Measurements from ENCODE around the gene NRG3. TPM values are rescaled to one million over a fixed set of nuclear protein-coding genes. Genes with fewer than 3 reads are reported as not detected.

NRG3 gene
- total RNA-seq, 2 donors from 2014 or later, result 1.7 to 2.3 TPM

- no peaks in the 10 kb centered on the region for H3K27me3 ChIP-seq (ENCODE audit: control insufficient read depth, insufficient read depth, low read length, poor library complexity, severe bottlenecking)
- no peaks in the 10 kb centered on the region for H3K9me3 ChIP-seq (ENCODE audit: control insufficient read depth, low read length)
- no peak overlapping the region for H3K27ac ChIP-seq (ENCODE audit: low read depth, low read length)
- no peaks in the 10 kb centered on the region for H3K36me3 Mint-ChIP-seq (ENCODE audit: low read depth)
- H3K36me3 ChIP-seq (ENCODE audit: control insufficient read depth, insufficient read depth, low read length), result no peaks in the 10 kb centered on the region
- H3K4me3 ChIP-seq (ENCODE audit: low read length), result no peak overlapping the region
- no peak for TF ChIP-seq CTCF (conservative IDR thresholded peaks at IDR 0.05)
- H3K4me1 ChIP-seq (ENCODE audit: control insufficient read depth, insufficient read depth, low read length), result no peaks in the 10 kb centered on the region
- H3K4me3 Mint-ChIP-seq, result no peak overlapping the region
- H3K9ac ChIP-seq (ENCODE audit: extremely low read depth, low read length, poor library complexity, severe bottlenecking), result no peak overlapping the region
- no peaks in the 10 kb centered on the region for H3K9me3 Mint-ChIP-seq
- peaks cover 5% of the 10 kb centered on the region for H3K4me1 Mint-ChIP-seq
- no peak for DNase-seq
- no peak overlapping the region for H3K27ac Mint-ChIP-seq
- 90 to 100% methylated on average over 2 to 3 of the region's 3 CpGs for WGBS, 2 experiments (ENCODE audit: insufficient coverage in 1 of 2, insufficient read length in 1 of 2)
- H3K27me3 Mint-ChIP-seq (ENCODE audit: insufficient read depth), result no peaks in the 10 kb centered on the region
Observed at GRCh38 chr10:82506680-82507376, 631.8 kb downstream of the NRG3 start.

DNA sequence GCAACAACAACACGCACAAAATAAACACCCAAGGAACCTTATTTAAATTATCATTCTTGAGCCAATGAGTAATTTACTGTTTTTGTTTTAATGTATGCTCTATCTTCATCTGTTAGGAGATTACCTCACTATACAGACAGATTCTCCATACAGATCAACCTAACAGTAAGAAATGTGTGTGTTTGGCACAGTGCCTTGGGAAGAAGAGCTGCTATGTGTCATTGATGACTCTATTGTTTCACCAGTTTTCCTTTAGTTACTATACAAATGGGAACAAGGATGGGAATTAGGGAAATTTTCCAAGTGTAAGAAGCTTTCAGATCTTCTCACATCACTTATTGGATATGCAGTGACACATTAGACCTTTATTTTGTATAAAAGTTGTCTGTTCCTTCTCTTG lies 640.3 kb downstream of the NRG3 start:
- 100% methylated on average over 1 of the region's 1 CpG; no CpG with 5 or more reads in 1 of the 2 experiments for WGBS, 2 experiments (ENCODE audit: insufficient coverage in 1 of 2, insufficient read length in 1 of 2)
- Histone ChIP-seq H3K4me3 (ENCODE audit: low read length) (no peak overlapping the region), H3K27me3 (ENCODE audit: control insufficient read depth, insufficient read depth, low read length, poor library complexity, severe bottlenecking) (no peaks in the 10 kb centered on the region), H3K27ac (ENCODE audit: low read depth, low read length) (no peak overlapping the region), H3K9ac (ENCODE audit: extremely low read depth, low read length, poor library complexity, severe bottlenecking) (no peak overlapping the region), H3K4me1 (ENCODE audit: control insufficient read depth, insufficient read depth, low read length) (no peaks in the 10 kb centered on the region), H3K36me3 (ENCODE audit: control insufficient read depth, insufficient read depth, low read length) (no peaks in the 10 kb centered on the region), H3K9me3 (ENCODE audit: control insufficient read depth, low read length) (no peaks in the 10 kb centered on the region)
- peaks cover 3% of the 10 kb centered on the region for H3K9me3 Mint-ChIP-seq
- H3K27me3 Mint-ChIP-seq (ENCODE audit: insufficient read depth), result no peaks in the 10 kb centered on the region
- H3K36me3 Mint-ChIP-seq (ENCODE audit: low read depth), result no peaks in the 10 kb centered on the region
- no peak overlapping the region for H3K27ac Mint-ChIP-seq
- TF ChIP-seq CTCF (conservative IDR thresholded peaks at IDR 0.05), result no peak
- DNase-seq, result no peak
- no peak overlapping the region for H3K4me3 Mint-ChIP-seq
- H3K4me1 Mint-ChIP-seq, result peaks cover under 1% of the 10 kb centered on the region

DNA sequence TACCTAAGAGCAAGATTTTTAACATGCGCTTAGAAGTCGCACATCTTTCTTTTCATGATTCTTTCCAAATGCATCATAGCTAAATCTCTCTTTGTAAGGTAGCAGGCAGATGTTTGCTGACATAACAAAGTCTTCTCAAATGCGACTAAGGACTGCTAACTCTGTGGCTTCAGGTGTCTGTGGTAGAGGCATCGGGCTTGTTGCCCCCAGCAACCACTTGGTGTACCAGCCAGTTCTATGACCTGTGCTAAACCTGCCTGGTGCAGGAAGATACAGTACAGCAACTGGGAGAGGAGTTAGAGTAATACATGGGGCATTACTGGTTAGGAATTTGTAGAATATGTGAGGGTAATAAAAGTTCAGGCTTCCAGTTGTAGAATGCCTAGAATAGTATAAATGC lies 654.1 kb downstream of the NRG3 start:
- no peak overlapping the region for H3K9ac ChIP-seq (ENCODE audit: extremely low read depth, low read length, poor library complexity, severe bottlenecking)
- Mint-ChIP-seq H3K4me1 (peaks cover 16% of the 10 kb centered on the region), H3K4me3 (no peak overlapping the region), H3K9me3 (no peaks in the 10 kb centered on the region), H3K36me3 (ENCODE audit: low read depth) (no peaks in the 10 kb centered on the region), H3K27me3 (ENCODE audit: insufficient read depth) (no peaks in the 10 kb centered on the region), H3K27ac (no peak overlapping the region)
- H3K27ac ChIP-seq (ENCODE audit: low read depth, low read length), result no peak overlapping the region
- no peaks in the 10 kb centered on the region for H3K27me3 ChIP-seq (ENCODE audit: control insufficient read depth, insufficient read depth, low read length, poor library complexity, severe bottlenecking)
- no peak for DNase-seq
- no peaks in the 10 kb centered on the region for H3K36me3 ChIP-seq (ENCODE audit: control insufficient read depth, insufficient read depth, low read length)
- WGBS, 2 experiments (ENCODE audit: insufficient coverage in 1 of 2, insufficient read length in 1 of 2), result 85 to 92% methylated on average over 4 of the region's 4 CpGs
- no peak for TF ChIP-seq CTCF (conservative IDR thresholded peaks at IDR 0.05)
- H3K4me1 ChIP-seq (ENCODE audit: control insufficient read depth, insufficient read depth, low read length), result peaks cover 12% of the 10 kb centered on the region
- H3K4me3 ChIP-seq (ENCODE audit: low read length), result no peak overlapping the region
- H3K9me3 ChIP-seq (ENCODE audit: control insufficient read depth, low read length), result no peaks in the 10 kb centered on the region

Measured in endodermal cell (in vitro differentiated cells).